ENCODE measurements around the gene DENR.
"Not testable (repeated sequence)": the region's sequence is repeated elsewhere in the genome, so short reads cannot be mapped to it uniquely, and the experiment has no call there.

DENR gene, protein sequence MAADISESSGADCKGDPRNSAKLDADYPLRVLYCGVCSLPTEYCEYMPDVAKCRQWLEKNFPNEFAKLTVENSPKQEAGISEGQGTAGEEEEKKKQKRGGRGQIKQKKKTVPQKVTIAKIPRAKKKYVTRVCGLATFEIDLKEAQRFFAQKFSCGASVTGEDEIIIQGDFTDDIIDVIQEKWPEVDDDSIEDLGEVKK

DNA sequence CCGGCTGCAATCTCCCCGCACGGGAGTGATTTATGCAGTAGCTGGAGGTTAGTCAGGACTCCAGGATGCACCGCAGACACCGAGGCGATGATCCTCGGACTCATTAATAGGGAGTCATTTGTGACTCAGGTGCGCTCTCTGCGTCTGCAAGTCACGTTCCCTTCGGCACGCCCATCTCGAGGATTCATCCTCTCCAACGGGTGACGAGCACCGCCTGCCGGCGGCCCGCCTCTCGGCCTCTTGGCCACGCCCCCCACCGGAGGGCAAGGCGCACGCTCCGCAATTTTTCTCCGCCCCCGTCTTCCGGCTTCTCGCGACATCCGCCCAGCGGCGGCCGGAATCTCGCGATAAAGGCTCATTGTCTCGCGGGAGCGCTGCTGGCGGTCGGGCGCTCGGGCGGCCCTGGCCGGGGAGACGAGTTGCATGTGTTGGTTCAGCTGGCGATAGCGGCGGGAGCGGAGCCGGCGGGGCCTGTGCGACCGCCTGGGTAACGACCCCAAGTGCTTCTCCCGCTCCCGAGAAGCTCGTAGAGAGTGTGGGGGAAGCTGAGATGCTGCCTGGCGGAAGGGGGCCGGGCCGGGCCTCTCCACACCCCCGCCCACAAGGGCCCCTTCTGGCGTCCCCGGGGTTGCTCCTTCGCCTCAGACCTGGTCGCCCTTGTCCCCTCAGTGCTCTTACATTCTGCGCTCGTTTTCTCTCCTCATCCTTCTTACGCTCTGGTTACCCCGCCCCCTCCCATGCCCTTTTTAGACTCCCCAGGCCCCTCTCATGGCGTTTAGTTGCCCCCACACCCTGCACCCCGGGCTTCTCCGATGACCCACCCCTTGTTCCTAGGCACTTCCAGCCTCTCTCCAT is at the start of gene DENR:
DENR (plus strand) TSS at position 361 of the 855 bp plus-strand sequence. CDS start 878 bp downstream, outside the sequence.
- peak; percentile 92 for DNase-seq

DNA sequence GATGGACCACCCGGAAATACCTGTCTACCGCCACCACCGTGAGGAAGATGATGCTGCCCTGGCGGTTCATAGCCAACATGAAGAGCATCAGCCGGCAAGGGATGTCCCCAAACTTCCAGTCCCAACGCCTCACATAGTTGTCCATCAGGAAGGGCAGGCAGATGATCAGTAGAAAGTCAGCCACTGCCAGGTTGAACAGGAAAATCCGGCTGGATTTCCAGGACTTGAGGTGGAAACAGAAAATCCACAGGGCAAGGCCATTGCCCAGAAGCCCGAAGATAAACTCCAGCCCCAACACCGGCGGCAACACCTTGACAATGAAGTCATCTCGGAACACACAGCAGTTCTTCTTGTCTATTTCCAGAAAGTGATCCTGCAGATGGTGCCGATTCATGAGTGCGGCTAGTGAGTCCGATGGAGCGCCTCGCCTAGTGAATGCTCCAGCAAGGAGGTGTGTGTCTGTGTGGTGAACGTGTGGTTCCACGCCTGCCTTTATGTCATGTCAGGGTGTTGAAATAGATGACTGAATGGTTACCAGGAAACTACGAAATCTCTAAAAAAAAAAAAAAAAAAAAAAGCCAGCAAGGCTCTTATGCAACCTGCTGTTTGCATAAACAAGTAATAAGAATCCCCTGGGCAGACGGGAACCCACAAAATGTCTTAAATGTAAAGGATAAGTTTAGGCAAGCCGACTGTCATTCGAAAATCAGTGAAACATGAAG is 49.6 kb upstream of the DENR start, which contains the start of gene HCAR2:
HCAR2 (minus strand) TSS at position 468 of the 722 bp plus-strand sequence; CDS start at position 394, 74 bp downstream.
- not testable (repeated sequence) for DNase-seq

DNA sequence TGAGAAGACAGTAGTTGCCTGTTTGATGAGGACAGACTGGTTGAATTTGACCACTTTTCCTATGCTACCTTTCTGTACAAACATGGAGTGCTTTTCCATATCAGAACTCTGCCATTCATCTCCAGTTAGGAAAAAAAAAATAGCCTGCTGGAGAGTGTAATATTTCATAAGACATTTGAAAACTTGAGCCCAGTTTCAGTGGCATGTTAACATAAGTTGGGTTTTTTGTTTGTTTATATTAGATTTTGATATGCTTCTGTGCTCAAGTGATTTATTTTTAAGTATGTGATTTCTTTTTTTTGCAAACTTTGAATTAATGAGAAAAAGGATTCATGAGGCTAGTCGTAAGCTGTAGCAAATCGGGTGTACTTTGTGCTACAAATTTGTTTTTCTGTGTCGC is 48.8 kb upstream of the DENR start:
- not testable (repeated sequence) for DNase-seq

DNA sequence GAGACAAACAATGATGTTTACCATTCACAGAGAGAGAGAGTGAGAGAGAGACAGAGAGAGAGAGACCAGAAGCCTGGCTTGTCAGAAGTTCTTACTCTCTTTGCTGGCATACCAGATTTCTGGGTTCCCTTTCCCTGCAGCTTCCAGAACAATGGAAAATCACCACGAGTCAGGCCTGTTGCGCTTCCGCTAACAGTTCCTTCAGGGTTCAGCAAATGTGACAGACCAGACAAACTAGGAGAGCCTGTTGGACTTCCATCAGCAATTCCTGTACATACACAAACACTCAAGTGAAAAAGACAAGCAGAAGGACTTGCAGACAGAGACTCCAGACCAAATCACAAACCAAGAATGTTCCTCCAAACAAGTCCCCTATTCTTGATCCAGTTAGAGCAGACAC is 43.3 kb upstream of the DENR start:
- DNase-seq, result not testable (repeated sequence)

DNA sequence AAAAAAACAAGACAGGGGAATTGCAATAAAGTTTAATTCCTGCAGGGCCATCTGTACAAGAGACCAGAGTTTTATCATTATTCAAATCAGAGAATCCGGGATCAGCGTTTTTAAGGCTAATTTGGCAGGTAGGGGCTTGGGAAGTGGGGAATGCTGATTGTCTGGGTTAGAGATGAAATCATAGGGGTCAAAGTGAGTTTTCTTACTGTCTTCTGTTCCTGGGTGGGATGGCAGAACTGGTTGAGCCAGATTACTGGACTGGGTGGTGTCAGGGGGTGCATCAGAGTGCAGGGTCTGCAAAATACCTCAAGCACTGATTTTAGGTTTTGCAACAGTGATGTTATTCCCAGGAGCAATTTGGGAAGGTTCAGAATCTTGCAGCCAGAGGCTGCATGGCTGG is 42.3 kb upstream of the DENR start:
- DNase-seq, result not testable (repeated sequence)

DNA sequence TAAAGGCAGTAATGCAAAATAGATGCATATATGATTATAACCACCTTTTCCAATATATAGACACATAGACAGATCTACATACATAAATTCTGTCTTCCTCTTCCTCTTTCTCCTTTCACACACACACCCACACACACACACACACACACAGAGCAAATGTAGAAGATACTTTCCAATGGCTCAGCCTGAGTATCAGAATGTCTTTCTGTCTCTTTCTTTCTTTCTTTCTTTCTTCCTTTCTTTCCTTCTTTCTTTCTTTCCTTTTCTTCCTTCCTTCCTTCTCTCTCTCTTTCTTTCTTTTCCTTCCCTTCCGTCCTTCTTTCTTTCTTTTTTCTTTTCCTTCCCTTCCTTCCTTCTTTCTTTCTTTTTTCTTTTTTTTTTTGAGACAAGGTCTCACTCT is 41.4 kb upstream of the DENR start:
- not testable (repeated sequence) for DNase-seq

DNA sequence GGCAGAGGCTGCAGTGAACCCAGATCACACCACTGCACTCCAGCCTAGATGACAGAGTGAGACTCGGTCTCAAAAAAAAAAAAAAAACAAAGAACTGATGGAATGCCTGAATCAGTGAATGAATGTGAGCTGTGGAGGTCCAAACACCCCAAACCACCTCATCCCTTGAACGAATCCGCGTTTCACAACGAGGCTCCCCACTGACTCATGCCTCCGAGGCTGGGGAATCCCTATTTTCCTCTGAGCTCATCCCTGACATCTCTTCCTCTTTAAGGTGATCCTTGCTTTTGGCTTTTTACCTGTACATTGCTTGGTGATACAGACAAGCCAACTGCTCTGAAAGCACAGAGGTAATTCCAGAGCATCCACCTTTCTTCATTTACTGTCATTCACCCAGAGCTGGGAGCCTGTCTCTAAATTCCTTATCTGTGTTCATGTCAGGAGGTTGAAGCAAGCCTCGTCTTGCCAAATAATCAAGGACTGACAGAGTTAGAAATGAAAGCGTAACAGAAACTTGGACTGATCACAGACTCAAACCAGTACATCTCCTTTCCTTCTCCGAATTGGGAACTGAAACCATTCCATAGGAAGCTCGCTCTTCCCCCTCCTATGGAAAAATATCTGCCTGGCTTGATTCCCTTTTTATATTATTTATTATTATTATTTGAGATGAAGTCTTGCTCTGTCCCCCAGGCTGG is 39.0 kb upstream of the DENR start:
- DNase-seq, result not testable (repeated sequence)

DNA sequence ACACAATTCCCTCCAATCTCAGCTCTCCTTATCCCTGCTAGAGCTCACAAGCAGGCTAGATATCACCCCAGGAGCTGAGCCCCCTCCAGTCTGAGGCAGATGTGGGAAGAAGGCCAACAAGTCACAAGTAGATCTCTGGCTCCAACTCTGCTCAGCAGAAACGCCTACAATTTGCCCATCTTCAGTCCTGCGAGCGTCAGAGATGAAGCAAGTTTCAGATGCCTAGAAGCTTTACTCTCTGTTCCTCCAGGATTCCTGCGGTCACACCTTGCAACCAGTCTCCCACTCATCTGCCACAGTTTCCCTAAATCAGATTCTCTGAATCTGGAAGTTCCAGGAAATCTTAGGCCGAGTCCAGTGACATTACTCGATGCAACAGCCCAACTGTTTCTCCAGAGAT is 37.4 kb upstream of the DENR start:
- DNase-seq, result not testable (repeated sequence)

DNA sequence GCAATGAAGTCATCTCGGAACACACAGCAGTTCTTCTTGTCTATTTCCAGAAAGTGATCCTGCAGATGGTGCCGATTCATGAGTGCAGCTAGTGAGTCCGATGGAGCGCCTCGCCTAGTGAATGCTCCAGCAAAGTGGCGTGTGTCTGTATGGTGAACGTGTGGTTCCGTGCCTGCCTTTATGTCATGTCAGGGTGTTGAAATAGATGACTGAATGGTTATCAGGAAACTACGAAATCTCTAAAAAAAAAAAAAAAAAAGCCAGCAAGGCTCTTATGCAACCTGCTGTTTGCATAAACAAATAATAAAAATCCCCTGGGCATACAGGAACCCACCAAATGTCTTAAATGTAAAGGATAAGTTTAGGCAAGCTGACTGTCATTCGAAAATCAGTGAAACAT is 36.0 kb upstream of the DENR start, which contains the start of gene HCAR3:
HCAR3 (minus strand) TSS at position 154 of the 400 bp plus-strand sequence; CDS start at position 80, 74 bp downstream.
- not testable (repeated sequence) for DNase-seq

DNA sequence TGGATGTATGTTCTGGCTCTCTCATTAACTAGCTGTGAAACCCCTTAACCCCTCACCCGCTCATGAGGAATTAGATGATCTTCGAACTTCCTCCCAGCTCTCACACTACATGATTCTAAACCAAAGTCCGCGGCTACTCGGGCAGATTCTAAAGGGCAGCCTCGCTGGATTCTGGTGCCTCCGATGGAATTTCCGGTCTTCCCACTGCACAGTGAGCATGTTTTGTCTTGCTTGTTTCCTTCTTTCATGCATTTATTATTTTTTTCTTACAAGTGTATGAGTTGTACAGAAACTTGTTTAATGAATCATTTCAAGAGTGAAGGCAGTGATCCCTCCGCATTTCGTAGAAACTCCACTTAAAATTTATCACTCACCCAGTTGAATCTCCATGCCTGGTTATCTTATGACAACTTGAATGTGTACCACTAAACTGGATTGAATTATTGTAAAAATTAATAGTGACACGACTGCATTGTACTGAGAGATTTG is 31.5 kb upstream of the DENR start:
- DNase-seq, result no peak

DNA sequence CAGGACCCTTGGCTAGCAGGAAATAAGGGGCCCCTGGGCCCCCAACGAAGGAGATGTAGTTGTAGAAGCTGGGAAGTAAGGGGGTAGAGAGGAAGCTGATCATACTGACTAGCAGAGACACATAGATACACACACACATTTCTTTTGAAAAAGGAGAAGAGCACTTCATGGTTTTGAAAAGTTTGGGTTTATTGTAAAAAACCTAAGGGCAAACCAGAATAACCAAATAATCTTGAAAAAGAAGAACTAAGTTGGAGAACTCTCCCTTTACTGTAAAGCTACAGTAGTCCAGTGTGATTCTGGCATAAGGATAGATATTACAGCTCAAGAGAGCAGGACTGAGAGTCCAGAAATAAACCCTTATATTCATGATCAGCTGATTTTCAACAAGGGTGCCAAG is 30.2 kb upstream of the DENR start:
- DNase-seq, result no peak

DNA sequence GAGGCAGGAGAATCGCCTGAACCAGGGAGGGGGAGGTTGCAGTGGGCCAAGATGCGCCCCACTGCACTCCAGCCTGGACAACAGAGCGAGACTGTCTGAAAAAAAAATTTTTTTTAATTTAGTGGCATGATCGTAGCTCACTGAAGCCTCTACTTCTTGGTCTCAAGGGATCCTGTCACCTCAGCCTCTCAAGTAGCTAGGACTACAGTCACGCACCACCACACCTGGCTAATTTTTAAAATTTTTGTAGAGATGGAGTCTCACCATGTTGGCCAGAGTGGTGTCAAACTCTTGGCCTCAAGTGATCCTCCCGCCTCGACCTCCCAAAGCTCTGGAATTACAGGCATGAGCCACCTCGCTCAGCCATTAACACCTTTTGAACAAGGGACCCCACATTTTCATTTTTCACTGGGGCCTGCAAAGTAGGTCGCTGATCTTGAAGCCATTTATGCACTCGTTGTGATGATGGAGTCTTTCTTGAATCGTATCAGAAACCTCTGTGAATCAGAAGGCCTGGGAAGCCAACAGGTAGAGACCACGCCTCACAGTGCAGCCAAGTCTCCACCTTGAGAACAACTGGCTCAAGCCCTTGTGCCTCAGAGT is 27.9 kb upstream of the DENR start:
- DNase-seq, result no peak

DNA sequence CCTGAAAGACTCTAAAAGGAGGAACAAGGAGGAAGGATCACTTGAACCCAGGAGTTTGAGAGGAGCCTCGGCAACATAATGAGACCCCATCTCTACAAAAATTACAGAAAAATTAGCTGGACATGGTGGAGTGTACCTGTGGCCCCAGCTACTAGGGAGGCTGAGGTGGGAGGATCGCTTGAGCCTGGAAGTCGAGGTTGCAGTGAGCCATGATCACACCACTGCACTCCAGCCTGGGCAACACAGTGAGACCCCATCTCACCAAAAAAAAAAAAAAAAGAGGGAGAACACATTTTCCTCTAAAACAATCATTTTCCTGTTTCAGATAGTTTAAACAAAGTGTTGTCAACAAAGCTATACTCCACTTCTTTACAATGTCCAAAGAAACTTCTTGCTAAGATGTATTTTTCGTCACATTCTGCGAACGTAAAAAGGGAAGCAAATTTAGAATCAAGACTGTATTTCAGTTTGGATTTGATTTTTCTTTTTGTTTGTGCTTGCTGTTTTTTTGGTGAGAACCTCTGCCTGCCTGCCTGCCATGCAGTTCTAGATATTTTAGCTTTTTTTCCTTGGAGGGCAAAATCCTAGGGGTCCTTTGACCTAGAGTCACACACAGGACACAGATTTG is 27.1 kb upstream of the DENR start:
- DNase-seq, result no peak

DNA sequence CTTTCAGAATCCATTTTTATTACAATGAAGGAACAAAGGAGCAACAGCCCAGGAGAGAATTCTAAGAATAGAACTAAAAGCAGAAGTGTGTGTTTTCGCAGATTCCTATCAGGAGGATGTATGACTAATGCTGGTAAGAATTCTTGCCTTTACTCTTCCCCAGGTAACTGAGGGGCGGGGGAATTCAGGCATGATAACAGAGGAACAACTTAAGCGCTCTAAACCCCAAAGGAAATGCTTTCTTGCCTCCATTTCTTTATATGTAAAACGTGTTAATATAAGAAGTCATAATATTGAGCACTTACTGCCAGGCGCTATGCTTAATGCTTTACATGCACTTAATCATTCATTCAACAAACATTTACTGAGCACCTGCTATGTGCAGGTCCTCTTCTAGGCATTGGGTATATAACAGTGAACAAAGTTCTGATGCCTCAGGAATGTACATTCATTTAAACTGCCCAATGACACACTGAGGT is 26.5 kb upstream of the DENR start:
- no peak for DNase-seq

DNA sequence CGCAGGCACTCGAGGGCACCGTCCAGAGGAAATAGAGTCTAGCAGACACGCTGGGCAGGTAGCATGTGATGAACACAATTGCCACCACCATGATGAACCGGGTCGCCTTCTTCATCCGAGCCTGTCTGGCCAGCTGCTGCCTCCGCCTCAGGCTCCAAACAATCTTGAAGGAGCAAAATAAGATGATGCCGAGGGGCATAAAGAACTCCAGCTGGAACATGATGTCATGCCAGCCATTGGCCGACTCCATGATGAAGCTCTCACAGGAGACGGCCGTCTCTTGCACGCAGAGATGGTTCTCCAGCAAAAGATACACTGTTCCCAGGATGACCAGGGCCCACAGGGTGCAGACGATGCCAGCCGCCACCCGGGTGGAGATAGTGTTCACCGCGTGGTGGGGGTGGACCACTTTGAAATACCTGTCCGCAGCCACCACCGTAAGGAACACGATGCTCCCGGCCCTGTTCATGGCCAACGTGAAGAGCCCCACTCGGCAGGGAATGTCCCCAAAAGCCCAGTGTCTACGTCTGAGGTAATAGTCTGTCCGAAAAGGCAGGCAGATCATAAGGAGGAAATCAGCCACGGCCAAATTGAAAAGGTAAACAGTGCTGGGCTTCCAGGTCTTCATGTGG is 22.9 kb upstream of the DENR start:
- no peak for DNase-seq

DNA sequence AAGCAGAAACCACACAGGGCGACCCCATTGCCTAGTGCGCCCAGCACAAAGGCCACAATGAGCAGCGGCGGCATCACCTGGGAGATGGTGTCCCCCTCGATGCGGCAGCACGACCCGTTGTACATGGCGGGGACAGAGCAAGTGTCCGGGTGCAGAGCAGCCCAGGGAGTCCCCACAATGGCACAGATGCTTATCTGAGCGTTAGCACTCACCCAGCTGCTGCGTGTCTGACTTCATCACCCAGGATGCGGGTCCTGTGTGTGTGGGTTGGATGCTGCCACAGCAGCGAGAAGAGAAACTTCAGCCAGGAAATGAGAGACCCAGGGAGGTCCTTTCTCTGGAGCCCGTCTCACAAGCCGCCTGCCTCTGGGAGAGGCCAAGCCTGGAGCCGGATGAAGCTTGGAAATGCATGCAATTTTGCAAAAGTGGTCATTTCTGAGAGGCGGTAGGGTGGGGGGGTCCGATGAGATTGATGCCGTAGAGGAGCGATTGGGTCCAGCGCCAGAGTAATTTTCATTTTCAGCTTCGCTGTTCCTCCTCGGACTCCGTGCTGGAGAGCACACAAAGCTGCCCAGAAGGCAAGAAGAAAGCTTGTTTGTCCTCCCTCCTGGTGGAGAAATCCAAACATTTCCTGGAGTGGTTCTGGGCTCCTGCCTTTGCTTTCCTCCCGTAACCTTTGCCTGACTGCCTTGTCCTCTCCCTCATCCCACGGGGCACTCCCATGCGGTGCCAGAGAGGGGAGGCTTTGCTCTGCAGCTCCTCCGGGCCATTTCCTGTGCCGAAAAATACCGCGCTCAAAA is 22.2 kb upstream of the DENR start, which contains the start of gene HCAR1:
HCAR1 (minus strand) TSS at position 630 of the 800 bp plus-strand sequence; CDS start at position 125, 505 bp downstream.
- no peak for DNase-seq

DNA sequence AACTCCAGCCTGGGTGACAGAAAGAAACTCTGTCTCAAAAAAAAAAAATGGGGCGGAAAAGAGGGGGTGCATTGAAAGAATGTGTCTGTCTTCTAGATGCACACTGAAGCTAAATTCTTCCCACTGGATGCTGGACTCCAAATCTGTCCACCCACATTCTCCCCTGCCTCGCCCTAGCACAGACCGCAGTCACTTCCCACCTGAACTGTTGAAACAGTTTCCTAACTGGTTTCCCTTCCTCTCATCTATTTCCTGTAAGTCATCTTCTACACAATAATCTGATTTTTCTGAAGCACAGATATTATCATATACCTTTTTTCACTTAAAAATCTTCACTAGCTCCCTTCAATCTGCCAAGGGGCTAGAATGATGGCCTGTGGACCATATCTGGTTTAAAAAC is 20.5 kb upstream of the DENR start:
- DNase-seq, result no peak

DNA sequence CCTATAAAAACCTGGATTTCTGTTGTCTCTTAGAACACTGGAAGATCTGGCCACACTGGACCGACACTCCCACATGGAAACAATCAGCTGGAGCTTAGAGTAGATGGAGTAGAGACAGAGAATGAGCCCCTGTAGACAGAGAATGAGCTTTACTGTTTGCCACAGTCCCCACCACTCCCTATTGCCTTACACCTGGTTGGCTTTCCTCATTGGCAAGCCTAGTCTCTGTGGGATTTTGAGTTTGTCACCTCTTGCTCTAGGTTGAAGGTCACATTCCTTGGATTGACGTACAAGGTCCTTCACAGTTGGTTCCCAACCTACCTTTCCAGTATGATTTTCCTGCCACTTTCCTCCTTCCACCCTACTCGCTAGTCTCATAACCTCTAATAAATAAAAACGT is 20.0 kb upstream of the DENR start:
- DNase-seq, result no peak

DNA sequence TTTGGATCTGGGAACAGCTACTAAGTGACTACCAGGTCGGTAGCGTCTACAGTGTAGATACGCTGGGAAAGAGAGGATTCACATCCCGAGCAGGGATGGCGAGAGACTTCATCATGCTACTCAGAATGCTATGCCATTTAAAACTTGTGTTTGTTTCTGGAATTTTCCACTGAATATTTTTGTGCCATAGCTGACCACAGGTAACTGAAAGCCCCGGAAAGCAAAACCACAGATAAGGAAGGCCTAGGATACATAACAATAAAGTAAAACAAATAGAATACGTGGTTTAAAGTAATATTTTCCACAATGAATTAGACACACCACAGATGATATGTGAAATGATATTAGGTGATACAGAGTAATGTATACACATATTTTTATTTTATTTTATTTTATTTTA is 14.1 kb upstream of the DENR start:
- no peak for DNase-seq

DNA sequence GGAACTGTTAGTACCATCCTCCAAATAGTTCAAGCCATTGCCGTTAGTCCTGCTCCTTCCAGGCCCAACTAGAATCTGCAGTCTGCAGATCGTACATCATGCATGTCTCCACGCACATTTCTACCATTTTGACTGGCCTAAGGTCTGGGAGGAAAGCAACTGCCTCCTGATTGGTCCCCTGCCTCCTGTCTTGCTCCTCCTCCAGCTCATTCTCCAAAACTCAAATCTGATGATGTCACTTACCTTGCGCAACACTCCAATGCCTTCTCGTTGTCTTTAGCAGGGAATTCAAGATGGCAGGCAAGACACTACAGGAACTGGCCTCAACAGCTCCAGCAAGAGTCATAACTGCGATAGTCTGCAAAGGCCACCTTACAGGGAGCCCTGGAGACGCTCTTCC is 12.3 kb upstream of the DENR start:
- no peak for DNase-seq

Measured in NCI-H187 treated with DMSO at 0.1 percent for 48 hours (cell line).